Skeletal muscle tissue (tissue), 4 donors: ENCODE results near the gene ACTG2. TPM values are rescaled to one million over a fixed set of nuclear protein-coding genes. Genes with fewer than 3 reads are reported as not detected.

Experiments
- H3K27ac ChIP-seq: one replicate; pipeline ENCODE4 v1.7.0; 2013; ENCODE audit warnings: mild to moderate bottlenecking, low read depth, low read length, inconsistent platforms
- H3K27me3 ChIP-seq, 3 donors: one replicate each; pipeline ENCODE4 v1.7.0; 2013; ENCODE audit warnings: low read length in 3 of 3; ENCODE audit not compliant: control insufficient read depth in 3 of 3, insufficient read depth in 3 of 3
- H3K36me3 ChIP-seq, 3 donors: one replicate each; pipeline ENCODE4 v1.7.0; 2013; ENCODE audit warnings: low read length in 3 of 3; ENCODE audit not compliant: control insufficient read depth in 3 of 3, insufficient read depth in 3 of 3
- H3K4me1 ChIP-seq, 3 donors: one replicate each; pipeline ENCODE4 v1.7.0; 2013; ENCODE audit warnings: low read length in 3 of 3, mild to moderate bottlenecking in 3 of 3; ENCODE audit not compliant: control insufficient read depth in 3 of 3, insufficient read depth in 3 of 3
- H3K4me3 ChIP-seq, 3 donors: one replicate each; pipeline ENCODE4 v1.7.0; 2013; ENCODE audit warnings: low read length in 3 of 3
- H3K9ac ChIP-seq, 3 donors: one replicate each; pipeline ENCODE4 v1.7.0; 2013; ENCODE audit warnings: low read length in 3 of 3, mild to moderate bottlenecking in 3 of 3, moderate library complexity in 2 of 3, low read depth in 1 of 3
- H3K9me3 ChIP-seq, 3 donors: one replicate each; pipeline ENCODE4 v1.7.0; 2013; ENCODE audit warnings: low read length in 3 of 3; ENCODE audit not compliant: control insufficient read depth in 3 of 3
- total RNA-seq: library from RNA; depleted of rRNA; stranded (reverse); fragments of >200 nt; gene quantifications from one replicate; pipeline ENCODE4 v1.2.3, GENCODE V29; 2014
- donor health status: Osteomylitis.

ACTG2 gene
- total RNA-seq, 1 donor from 2014 or later, result 1.6 TPM

GRCh38 chr2:73919596-73920228 lies 26.9 kb downstream of the ACTG2 start:
- H3K27ac ChIP-seq, result no peak overlapping the region
- H3K27me3 ChIP-seq, result peaks cover 19 to 22% (median 21%) of the 10 kb centered on the region in 3 donors
- no peak overlapping the region for H3K4me3 ChIP-seq
- no peaks in the 10 kb centered on the region for H3K36me3 ChIP-seq
- H3K4me1 ChIP-seq, result no peaks in the 10 kb centered on the region
- no peak overlapping the region for H3K9ac ChIP-seq
- no peaks in the 10 kb centered on the region for H3K9me3 ChIP-seq

- no peak overlapping the region for H3K4me3 ChIP-seq
- peaks cover 19 to 22% (median 21%) of the 10 kb centered on the region in 3 donors for H3K27me3 ChIP-seq
- no peaks in the 10 kb centered on the region for H3K9me3 ChIP-seq
- H3K9ac ChIP-seq, result no peak overlapping the region
- no peak overlapping the region for H3K27ac ChIP-seq
- H3K36me3 ChIP-seq, result no peaks in the 10 kb centered on the region
- H3K4me1 ChIP-seq, result peaks cover 0 to under 1% (median 0%) of the 10 kb centered on the region in 3 donors
These were observed 28.1 kb downstream of the ACTG2 start for GRCh38 chr2:73920577-73921545.

GRCh38 chr2:73921581-73921980 lies 28.8 kb downstream of the ACTG2 start:
- Histone ChIP-seq H3K4me1 (peaks cover 0 to 5% (median 3%) of the 10 kb centered on the region in 3 donors), H3K27me3 (peaks cover 19 to 22% (median 21%) of the 10 kb centered on the region in 3 donors), H3K9me3 (no peaks in the 10 kb centered on the region), H3K27ac (no peak overlapping the region), H3K9ac (no peak overlapping the region), H3K4me3 (no peak overlapping the region), H3K36me3 (no peaks in the 10 kb centered on the region)

GRCh38 chr2:73922681-73923080 lies 29.9 kb downstream of the ACTG2 start:
- no peak overlapping the region for H3K27ac ChIP-seq
- no peak overlapping the region for H3K4me3 ChIP-seq
- peaks cover 19 to 20% (median 19%) of the 10 kb centered on the region in 3 donors for H3K27me3 ChIP-seq
- no peaks in the 10 kb centered on the region for H3K36me3 ChIP-seq
- H3K4me1 ChIP-seq, result peaks cover 3 to 11% (median 3%) of the 10 kb centered on the region in 3 donors
- H3K9me3 ChIP-seq, result no peaks in the 10 kb centered on the region
- H3K9ac ChIP-seq, result no peak overlapping the region

- Histone ChIP-seq H3K27ac (no peak overlapping the region), H3K27me3 (peaks cover 5 to 7% (median 6%) of the 10 kb centered on the region in 3 donors), H3K4me3 (no peak overlapping the region), H3K9ac (no peak overlapping the region), H3K36me3 (no peaks in the 10 kb centered on the region), H3K4me1 (peaks cover 9 to 17% (median 11%) of the 10 kb centered on the region in 3 donors), H3K9me3 (no peaks in the 10 kb centered on the region)
These were observed 32.4 kb downstream of the ACTG2 start for GRCh38 chr2:73925033-73925704.

GRCh38 chr2:73925853-73926492 lies 33.2 kb downstream of the ACTG2 start:
- Histone ChIP-seq H3K4me3 (peak overlapping the region; percentile 72 to 95 (median 86)), H3K27ac (no peak overlapping the region), H3K9ac (peak overlapping the region in 1 of 3 donors; percentile 79), H3K4me1 (peaks cover 9 to 17% (median 11%) of the 10 kb centered on the region in 3 donors), H3K36me3 (no peaks in the 10 kb centered on the region), H3K27me3 (peaks cover under 1 to 3% (median under 1%) of the 10 kb centered on the region in 3 donors), H3K9me3 (no peaks in the 10 kb centered on the region)

- no peaks in the 10 kb centered on the region for H3K9me3 ChIP-seq
- H3K36me3 ChIP-seq, result no peaks in the 10 kb centered on the region
- H3K4me1 ChIP-seq, result peaks cover 9 to 17% (median 15%) of the 10 kb centered on the region in 3 donors
- peak within 1 kb of the TSS; percentile 72 to 95 (median 86) for H3K4me3 ChIP-seq
- H3K27me3 ChIP-seq, result no peaks in the 10 kb centered on the region
- H3K27ac ChIP-seq, result peak within 1 kb of the TSS; percentile 85
- peak within 1 kb of the TSS; percentile 79 to 96 (median 92) for H3K9ac ChIP-seq
These were observed 33.9 kb downstream of the ACTG2 start, which contains the start of gene DGUOK for GRCh38 chr2:73926493-73927327. TSS of gene DGUOK (plus strand) at chr2:73926880. CDS start at chr2:73926911, 31 bp downstream.

- Histone ChIP-seq H3K27ac (peak overlapping the region; percentile 85), H3K9me3 (no peaks in the 10 kb centered on the region), H3K9ac (peak overlapping the region; percentile 79 to 96 (median 92)), H3K4me1 (peaks cover 9 to 17% (median 15%) of the 10 kb centered on the region in 3 donors), H3K4me3 (peak overlapping the region; percentile 72 to 95 (median 86)), H3K36me3 (peaks cover 0 to 1% (median 0%) of the 10 kb centered on the region in 3 donors), H3K27me3 (no peaks in the 10 kb centered on the region)
These were observed 34.5 kb downstream of the ACTG2 start for GRCh38 chr2:73927344-73927743.
